Ovary (tissue), 3 donors: Measurements from ENCODE around the gene LCP1.

ENCODE experiments used
- EP300 ChIP-seq: sonication (generic); formaldehyde crosslinking; IDR thresholded peaks from one replicate; pipeline ENCODE4 v1.6.1; 2017; ENCODE audit warnings: antibody characterized with exemption
- POLR2A ChIP-seq: fragments of 450-650 bp; IDR thresholded peaks from one replicate; pipeline ENCODE4 v1.6.1; 2017; ENCODE audit warnings: antibody characterized with exemption, mild to moderate bottlenecking, moderate library complexity
- TF ChIP-seq, protein P1 (sequence below), 3 donors: fragments of 450-650 bp in 2 of 3; fragments of 200-600 bp in 1 of 3; IDR thresholded peaks; one replicate each; pipeline versions ENCODE4 v1.5.1 to v1.8.0; 2016 to 2022; ENCODE audit warnings: antibody characterized with exemption in 3 of 3, mild to moderate bottlenecking in 1 of 3
- donor health status: DM: no; HTN: no; CAD: no.

DNA sequence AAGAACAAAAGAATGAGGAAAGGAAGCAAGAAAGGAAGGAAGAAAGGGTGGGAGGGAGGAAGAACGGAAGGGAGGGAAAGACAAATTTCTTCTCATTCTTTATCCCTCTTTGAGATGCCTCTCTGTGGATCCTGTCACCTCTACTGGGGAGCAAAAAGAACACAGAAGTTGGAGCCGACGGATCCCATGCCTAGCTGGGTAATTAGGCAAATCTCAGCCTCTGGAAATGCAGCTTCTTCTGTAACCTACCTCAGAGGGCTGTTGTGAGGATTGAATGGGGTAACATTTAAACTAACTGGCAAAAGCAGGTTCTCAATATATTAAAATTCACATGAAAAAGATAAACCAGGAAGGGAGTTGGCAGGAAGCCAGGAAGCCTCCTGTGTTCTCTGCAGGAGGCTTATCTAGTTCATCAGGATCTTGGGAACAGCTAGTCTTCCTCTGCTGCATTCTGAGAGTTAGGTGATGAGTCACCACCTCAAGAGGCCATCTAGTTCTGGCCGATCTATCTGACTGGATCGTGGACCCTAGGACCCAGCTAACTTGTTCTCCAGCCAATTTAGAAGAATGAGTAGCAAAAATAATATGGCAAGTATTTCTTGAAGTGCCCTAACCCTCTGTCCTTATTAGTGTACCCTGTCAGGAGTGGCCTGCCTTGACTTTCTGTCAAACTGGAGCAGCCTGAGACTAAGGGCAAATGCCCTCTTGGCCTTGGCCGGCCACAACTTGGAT is 61.9 kb downstream of the LCP1 start:
- TF ChIP-seq, protein P1, sequence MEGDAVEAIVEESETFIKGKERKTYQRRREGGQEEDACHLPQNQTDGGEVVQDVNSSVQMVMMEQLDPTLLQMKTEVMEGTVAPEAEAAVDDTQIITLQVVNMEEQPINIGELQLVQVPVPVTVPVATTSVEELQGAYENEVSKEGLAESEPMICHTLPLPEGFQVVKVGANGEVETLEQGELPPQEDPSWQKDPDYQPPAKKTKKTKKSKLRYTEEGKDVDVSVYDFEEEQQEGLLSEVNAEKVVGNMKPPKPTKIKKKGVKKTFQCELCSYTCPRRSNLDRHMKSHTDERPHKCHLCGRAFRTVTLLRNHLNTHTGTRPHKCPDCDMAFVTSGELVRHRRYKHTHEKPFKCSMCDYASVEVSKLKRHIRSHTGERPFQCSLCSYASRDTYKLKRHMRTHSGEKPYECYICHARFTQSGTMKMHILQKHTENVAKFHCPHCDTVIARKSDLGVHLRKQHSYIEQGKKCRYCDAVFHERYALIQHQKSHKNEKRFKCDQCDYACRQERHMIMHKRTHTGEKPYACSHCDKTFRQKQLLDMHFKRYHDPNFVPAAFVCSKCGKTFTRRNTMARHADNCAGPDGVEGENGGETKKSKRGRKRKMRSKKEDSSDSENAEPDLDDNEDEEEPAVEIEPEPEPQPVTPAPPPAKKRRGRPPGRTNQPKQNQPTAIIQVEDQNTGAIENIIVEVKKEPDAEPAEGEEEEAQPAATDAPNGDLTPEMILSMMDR (IDR thresholded peaks at IDR 0.05): no peak
- TF ChIP-seq EP300 (no peak), POLR2A (no peak)
